HG03159 (cell line): ENCODE data around the gene STAT3.
A peak's percentile ranks its signal among the peaks of the same experiment; 100 is the strongest.

Source experiments
- ATAC-seq: cut with Tn5 transposase; IDR thresholded peaks from one replicate; pipeline ENCODE4 v1.9.1; 2021; ENCODE audit warnings: mild to moderate bottlenecking, moderate library complexity; ENCODE audit not compliant: unreplicated experiment

STAT3 gene

DNA sequence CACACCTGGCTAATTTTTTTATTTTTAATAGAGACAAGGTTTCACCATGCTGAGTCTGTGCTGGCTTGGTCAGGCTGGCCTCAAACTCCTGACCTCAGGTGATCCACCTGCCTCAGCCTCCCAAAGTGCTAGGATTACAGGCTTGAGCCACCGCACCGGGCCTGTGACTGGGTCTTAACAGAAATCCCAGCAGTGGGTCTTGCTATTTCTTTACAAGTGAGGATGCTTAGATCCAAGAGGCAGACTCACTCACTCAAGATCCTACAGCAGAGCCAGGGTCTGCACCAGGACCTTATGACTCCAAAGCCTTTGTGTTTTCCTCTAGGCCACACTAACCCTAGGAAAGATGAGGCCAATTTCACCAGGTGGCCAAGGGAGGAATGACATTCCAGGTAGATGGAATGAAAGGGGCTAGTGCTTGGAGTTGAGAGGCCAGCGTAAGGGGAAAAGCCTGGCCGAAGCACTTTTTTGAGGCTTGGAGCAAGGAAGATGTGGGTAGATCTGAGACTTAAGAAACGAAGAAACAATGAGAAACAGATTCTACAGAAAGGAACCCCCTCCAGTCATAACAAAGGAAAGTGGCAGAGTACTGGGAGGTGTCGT, 105.7 kb downstream of the STAT3 start:
- no peak for ATAC-seq

DNA sequence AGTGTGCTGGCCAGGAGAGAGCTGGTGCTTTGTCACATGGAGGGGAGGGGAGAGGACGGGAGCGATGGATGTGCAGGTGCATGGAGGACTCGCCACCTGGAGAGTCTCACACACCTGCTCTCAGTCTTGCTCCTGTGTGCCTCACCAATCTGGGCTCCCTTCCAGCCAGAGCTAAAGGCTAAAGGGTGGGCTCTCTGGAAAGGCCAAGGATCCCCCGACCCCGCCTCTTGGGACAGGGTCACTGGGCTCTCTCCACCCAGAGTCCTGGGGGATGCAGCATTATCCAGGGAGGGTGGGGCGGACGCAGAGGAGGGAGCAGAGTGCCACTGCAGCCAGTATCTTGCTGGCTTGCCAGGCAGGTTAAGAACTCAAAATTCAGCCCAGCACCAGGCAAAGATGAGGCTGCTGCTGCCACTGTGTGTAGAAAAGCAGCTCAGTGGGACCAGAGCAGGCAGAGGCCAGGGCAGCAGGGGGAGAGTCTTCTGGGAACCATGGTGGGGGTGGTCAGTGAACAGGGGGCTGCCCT, 106.6 kb downstream of the STAT3 start:
- no peak for ATAC-seq

DNA sequence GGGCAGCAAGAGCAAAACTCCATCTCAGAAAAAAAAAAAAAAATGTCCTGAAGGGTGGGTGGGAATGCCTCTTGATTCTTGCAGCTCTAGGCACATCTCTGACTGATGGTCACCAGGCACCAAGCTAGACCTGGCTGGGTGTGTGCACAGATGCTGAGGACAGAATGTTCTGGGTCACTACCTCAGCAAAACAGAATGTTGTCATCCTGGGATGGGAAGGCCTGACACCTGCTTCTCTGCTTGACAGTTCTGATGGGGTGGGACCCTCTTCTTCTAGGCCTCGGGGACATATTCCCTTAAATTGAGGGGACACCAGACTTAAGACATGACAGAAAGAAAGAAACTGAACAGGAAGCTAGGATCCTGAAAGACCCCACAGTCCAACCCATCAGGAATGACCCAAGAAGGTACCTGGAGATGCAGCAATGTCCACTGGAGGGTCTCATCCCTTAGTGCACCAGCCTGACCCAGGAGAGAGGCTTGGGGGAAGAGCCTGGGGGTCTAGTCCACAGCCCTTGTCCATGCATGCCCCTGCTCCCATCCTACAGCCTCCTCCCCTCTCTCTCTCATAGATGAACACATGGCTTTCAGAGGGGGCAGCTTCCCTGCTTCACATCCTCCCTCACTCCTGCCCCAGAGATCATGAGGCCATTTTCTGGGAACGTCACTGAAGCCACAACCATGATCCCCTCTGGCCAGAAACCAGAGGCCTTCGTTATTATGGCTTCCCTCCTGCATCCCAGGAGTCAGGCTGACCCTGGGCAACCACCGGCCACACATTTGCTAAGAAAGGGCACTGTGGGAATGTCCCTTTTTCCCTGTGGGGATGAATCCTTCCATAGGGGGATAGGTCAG, 108.2 kb downstream of the STAT3 start:
- ATAC-seq, result no peak

DNA sequence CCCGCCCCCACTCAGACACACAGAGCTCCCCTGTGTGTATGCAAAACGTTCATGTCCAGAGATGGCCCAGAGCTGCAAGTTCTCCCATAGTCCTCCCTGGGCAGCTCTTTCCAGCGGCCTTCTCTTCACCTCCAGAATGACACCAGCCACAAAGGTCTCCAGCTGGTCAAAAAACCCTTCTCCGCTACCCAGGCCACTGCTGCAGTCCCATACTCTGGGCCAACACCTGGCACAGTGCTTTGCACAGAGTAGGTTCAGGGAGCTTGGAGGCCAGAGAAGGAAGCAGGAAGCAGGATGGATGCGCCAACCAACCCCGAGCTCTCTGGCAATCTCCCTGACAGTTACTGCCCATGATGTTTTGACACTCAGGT, 110.9 kb downstream of the STAT3 start:
- ATAC-seq, result no peak

DNA sequence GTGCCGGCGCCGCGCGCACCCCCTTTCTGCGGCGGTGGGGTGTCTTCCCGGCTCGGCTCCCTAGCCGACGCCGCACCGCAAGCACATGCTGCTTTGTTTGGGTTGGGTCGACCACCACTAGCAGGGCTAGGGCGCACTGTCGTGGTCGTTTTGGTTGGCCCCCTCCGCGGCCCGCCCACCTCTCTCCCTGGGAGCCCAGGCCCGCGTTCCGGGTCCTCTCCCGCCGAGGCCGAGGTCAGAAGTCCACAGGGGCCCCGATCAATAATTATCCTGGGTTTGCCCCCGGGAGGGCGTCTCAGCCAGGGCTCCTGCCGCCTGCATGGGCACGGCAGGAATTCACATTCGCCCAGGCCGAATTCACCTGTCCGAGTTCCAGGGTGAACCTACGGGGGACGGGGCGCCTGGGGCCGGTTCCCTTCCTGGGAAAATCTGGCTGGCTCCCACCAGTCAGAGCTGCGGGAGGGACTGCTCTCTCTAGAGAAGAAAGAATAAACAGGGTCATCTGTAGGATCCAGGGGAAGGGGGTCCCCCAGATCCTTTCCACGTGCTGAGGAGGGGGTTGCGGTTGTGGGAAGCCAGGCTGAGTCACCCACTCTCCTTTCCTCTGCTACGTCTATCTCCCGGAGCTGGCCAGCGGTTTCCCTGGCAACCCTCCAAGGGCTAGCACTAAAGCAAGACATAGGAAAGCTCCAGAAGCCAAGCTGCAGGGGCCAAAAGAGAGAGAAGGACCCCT, 111.5 kb downstream of the STAT3 start:
- peak; percentile 9 for ATAC-seq

DNA sequence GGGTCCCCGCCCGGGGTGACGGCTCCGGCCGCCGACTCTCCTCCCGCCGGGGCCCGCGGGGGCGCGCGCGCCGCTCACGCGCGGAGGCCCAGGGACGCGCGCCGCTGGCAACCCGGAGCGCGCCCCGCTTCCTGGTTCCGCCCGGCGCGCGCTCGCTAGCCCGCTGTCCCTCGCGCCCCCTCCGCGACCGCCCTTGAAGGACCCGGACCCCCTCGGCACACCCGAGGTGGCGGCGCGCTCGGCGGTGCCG, 112.0 kb downstream of the STAT3 start, which contains the start of gene STAT5B:
Gene STAT5B (minus strand): TSS at position 33 of the 250 bp plus-strand sequence. CDS start 44,264 bp downstream, outside the sequence.
- ATAC-seq, result peak; percentile 75

DNA sequence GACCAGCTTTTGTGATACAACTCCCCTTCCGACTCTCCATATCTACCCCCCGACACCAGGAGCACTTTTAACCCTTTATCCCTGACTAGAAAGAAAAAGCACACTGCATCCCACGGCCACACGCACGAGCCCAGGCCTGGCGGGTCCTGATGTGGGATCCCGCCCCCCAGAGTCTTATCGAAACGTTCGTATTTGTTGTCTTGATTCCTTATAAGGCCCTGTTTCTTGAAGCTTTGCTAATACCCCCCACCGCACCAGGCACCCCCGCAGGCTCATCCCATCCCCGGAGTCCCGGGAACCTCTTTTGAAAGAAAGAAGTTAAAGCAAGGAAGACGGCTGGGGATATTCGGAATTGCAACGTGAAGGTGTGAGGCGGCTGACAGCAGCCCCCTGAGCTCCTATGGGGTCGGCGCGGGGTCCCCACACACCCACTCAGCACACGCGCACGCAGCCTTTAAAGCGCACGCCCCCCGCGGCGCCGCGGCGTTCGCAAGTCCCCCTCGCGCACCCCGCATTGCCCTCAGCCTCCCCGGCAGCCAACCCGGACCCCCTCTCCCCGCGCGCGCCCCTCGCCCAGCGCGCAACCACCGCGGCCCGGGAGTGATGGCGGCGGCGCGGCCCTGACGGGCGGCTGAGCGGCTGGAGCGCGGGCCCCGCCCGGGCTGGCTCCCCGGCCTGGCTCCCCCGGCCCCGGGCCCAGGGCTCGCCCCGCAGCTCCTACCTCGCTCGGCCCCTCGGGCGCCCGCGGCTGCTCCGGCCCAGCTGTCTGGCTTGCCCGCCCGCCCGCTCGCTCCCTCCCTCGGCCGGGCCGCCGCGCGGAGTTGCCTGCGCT, 112.5 kb downstream of the STAT3 start:
- ATAC-seq, result peak; percentile 30

DNA sequence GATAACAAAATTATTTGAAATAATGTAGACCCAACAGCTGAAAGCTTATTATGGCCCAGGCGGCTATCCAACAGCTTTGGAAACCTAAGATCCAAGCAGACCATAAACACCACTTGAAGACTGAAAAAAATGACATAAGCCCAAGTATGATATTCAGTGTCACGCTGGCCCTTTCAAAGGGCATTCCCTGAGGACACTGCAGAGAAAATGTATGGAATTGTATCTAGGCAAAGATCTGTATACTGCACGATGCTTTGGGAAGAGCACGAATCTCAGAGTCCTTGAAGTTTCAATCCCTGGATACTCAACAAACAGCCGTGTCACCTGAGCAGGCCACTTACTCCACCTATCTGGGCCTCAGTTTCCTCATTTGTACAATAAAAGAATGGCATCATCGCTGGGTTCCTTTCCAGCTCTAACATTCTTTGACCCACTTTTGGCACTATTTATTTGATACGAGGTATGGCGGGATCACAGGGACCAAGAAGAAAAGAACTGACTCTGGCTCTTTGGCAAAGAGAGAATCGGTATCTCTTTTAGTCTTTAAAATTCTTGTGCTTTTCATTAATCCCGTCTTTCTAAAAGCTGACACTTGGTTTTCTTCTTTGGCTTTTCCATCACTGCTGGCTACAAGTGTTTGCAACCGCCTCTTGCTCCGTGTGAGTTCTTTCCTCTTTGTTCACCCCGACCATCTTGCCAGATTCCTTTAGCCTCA, 113.3 kb downstream of the STAT3 start:
- ATAC-seq, result no peak

DNA sequence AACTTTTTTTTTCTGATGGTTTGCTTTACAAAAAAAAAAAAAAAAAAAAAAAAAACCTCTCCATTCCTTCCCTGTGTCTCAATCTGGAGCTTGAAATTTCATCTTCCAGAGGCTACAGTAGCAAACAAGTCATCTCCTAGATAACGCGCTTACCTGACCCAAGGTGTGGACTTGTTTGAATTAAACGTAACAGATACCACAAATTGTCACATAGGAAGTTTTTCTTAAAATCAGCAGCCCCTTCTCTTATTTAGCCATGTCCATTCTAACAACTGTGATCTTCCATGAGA, 114.0 kb downstream of the STAT3 start:
- no peak for ATAC-seq

DNA sequence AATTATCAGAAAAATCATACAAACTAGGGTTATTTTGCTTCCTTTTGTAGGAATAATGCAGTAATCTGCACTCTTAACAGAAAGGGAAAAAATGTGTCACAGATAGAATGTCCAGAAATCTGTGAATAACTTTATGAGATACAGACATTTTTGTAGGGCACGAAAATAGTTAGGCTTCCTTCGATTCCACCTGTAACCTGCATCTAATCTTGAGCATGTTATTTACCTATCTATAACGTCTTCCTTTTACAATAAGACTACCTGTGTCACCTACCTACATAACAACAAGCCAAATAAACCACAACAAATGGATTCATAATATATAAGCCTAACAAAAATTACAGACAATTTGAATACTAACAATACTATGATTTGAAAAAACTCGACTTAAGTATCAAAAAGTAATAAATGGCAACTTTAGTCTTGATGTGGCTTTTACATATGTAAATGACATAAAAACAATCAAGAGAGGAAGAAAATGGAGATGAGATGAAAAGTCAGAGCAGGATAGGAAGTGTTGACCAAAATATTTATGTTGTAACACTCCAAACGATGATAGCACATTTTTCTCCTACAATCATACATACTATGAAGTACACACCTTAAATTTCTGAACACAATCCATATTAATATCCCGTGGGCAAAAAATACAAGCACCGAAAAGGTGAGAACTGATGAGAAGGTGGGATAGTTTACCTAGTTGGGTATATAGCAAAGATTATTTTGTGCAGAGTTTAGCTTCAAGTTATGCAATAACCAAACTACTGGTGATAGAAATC, 114.6 kb downstream of the STAT3 start:
- no peak for ATAC-seq

DNA sequence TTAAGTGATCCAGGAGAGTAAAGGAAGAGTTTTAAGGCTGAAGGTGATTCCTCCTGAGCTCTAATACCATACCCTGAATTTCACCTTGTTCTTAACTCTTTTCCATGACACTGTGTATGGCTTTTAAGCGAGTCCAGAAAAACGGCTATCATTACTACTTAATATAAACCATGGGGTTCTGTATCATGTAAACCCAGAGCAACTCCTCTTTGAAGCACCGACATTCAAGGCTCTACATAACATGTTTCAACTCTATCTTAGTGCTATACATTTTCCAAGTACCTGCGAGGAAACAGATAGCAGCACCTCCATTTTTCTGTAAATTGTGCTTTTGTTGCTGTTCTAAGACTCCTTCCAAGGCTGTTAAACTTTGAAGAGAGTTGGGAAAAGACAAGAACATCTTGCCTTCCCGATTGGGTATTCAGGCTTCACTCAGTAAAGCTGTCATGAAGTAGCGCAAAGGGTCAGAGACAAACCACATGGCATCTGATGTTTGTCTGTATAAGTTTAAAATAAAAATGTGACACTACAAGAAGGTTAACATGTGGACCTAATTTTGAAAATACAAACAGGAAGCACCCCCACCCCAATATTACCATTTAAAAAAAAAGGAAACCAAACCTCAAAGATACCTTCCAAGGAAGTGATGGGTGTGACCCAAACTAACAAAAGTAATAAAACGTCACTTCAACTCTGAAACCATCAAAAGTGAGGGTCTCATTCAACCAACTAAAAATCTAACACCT, 115.9 kb downstream of the STAT3 start:
- ATAC-seq, result no peak

DNA sequence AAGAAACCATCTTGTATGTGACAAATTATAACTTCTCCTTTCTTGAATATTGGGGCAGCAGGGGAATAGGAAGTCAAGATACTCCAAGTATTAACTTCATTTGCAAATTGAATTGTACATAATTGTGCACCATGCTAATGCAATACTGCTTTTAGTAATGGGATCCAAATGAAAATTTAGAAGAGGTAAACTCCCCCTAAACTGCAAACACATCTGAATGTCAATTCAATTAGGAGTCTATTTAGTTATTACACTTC, 116.5 kb downstream of the STAT3 start:
- ATAC-seq, result no peak

DNA sequence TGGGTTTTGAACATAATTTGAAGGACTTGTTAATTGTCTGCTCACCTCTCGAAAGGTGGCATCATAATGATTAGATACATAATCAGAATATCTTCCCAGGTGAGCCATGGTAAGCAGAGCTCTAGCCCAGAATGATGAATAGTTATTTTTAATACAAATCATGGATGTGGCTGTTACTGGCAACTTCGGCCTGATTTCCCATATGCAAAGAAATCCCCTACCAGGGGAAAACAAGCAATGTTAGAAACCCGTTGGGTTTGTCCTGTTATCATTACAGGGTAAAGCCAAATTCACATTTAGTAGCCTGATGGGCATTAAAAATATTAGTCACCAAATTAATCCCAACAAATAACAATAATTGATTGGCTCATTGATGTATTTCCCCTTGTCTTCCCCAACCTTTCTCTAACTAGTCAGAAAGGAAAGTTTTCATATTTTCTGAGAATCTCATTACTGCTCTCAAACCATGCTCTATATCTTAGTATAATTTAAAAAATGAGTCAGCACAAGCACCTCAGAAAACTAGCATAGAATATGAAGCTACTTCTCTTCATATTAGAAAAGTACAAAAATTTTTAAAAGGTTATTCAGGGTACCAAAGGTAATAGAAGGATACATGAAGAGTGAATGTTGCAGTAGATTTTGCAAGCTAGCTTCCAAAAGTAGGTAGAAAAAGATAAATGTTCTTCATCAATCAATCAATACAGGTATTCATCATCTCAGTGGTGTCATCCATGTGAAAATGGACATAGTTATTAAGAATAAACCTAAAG, 117.0 kb downstream of the STAT3 start:
- no peak for ATAC-seq

DNA sequence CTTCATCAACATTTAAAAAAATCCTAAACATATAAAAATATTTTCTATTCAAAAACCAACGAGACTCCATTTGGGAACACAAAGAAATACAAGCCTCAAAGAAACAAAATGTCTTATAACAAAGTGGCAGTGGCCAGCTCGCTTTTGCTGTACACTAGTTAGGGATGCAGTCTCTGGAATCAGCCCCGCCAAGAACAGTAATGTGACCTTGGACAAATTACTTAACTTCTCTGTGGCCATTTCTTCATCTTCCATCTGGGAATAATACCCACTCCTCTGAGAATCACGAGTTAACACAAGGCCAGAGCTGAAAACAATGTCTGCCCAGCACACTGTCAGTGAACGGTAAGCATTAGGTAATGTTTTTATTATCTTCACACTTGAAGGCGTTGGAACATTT, 117.6 kb downstream of the STAT3 start:
- no peak for ATAC-seq

DNA sequence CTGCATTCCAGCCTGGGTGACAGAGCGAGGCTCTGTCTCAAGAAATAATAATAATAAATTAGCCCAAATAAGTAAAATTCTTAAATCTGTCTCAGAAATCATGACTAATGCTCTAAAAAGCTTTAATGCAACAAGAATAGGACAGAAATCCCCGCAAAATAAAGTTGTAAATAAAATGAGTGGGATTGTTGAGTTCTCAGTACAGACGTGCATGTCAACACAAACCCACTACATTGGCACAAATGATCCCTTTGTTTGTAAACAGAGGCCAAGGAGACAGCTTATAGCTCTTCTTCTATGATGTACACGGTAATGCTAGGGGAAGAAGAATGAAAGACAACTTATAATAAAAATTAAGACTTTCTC, 118.1 kb downstream of the STAT3 start:
- ATAC-seq, result no peak

DNA sequence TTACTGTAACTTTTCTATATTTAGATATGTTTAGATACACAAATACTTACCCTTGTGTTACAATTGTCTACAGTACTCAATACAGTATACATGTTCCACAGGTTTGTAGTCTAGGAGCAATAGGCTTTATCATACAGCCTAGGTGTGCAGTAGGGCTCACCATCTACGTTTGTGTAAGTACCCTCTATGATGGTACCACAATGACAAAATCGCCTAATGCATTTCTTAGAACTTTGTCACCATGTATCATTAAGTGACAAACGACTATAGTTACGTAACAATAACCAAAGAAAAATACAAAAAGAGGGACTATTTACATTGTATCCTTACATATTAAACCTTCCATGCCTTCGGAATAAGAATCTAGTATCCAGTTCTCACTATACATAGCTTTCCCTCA, 120.0 kb downstream of the STAT3 start:
- ATAC-seq, result no peak

DNA sequence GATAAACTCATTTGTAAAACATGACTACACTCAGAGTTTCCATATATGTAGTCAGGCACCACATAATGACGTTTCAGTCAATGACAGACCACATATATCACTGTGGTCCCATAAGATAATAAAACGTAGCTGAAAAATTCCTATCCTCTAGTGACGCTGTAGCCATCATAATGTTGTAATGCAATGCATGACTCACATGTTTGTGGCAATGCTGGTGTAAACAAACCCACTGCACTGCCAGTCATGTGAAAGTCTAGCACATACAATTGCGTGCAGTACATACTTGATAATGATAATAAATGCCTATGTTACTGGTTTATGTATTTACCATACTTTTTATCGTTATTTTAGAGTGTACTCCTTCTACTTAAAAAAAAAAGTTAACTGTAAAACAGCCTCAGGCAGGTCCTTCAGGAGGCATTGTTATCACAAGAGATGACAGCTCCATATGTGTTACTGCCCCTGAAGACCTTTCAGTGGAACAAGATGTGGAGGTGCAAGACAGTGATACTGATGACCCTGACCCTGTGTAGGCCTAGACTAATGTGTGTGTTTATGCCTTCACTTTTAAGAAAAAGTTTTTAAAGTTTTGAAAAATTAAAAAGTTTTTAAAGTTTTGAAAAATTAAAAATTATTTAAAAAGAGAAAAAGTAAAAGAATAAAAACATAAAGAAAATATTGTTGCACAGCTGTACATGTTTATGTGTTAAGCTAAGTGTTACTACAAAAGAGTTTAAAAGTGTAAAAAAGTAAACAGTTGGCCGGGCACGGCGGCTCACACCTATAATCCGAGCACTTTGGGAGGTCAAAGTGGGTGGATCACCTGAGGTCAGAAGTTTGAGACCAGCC, 121.1 kb downstream of the STAT3 start:
- no peak for ATAC-seq

DNA sequence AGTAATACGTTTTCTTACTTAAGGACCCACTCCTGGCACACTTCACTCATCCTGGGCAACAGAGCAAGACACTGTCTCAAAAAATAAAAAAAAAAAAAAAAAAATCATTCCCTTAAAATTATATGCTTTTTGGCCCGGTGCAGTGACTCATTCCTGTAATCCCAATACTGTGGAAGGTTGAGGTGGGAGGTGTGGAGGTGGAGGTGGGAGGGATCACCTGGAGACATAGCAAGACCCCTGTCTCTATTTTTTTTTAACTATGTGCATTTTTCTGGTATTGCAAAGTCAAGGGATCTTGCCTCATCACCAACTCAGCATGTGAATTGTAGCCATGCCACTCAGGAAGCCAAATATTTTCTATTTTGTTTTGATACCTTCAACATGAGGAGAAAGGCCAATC, 121.8 kb downstream of the STAT3 start:
- no peak for ATAC-seq
